SH-SY5Y (cell line): Measurements from ENCODE around the gene FAM149A.

Source experiments
- GATA2 ChIP-seq: IDR thresholded peaks from 2 replicates; pipeline ENCODE4 v1.6.1; 2011; ENCODE audit warnings: mild to moderate bottlenecking, low read depth, low read length
- GATA3 ChIP-seq: IDR thresholded peaks from 2 replicates; pipeline ENCODE4 v1.6.1; 2011; ENCODE audit warnings: low read depth, mild to moderate bottlenecking, low read length, moderate library complexity

- TF ChIP-seq GATA3 (no peak), GATA2 (no peak)
Observed at GRCh38 chr4:186196063-186196462, 91.6 kb downstream of the FAM149A start.
